Cerebellar cortex (tissue), 1 donor: ENCODE results near the gene MCOLN2.
"Not testable (repeated sequence)": the region's sequence is repeated elsewhere in the genome, so short reads cannot be mapped to it uniquely, and the experiment has no call there.

Source experiments
- DNase-seq: peaks from one replicate; pipeline ENCODE4 v3.0.0-alpha.2; 2015; ENCODE audit warnings: low spot score

The MCOLN2 gene

DNA sequence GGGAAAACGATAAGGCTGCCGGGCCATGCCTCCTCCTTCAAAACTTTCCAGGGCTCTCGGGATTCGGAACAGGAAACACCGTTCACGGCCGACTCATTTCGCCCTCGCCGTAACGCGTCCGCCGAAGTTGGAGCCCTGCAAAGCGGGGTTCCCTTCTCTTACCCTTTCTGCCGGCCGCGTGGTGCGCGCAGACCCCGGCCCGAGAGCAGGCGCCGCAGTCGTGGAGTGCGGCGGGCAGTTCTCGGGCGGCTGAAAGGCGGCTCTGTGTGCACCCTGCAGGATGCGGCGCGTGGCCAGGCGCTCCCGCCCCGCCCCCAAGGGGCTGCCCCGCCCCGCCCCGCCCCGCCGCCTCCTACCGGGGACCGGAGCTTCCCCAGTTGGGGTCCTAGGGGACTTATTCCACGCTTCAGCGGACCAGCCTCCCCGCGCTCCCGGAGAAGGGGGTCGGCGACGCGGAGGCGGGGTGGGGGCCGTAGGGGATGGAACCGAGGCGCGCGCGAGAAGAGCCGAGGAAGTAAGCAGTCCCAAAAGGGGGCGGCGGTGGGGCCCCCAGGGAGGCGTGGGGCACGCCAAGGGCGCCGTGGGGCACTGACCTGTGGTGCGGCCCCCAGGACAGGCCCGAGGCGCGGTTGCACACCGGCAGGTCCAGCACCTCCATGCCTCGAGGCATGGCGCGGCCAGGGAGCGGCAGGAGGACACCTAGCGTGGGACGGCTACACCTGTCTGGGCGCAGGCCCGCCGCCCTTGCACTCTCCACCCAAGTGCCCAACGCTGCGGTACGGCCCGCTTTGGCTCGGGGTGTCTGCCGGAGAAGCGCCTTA is at the start of gene MCOLN2:
TSS of gene MCOLN2 (minus strand) at position 268 of the 821 bp plus-strand sequence. CDS start at position 27, 241 bp downstream.
- DNase-seq: no peak

DNA sequence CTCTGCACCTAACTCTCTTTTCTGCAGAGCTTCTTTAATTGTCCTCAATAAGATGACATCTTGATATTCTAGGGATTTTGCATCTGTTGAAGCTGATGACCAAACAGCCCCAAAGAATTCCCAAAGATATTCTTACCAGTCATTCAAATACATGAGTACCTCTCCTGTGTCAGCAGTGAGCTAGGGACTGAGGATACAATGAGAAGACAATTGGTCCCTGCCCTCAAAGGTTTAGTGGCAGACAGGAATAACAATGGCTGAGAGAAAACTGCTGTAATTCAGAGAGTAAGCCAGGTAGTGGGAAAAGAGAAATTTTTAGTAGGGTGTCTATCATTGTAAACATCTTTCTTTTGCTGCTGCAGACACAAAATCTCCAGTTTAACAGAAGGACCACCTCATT is 45.5 kb upstream of the MCOLN2 start:
- DNase-seq: no peak

DNA sequence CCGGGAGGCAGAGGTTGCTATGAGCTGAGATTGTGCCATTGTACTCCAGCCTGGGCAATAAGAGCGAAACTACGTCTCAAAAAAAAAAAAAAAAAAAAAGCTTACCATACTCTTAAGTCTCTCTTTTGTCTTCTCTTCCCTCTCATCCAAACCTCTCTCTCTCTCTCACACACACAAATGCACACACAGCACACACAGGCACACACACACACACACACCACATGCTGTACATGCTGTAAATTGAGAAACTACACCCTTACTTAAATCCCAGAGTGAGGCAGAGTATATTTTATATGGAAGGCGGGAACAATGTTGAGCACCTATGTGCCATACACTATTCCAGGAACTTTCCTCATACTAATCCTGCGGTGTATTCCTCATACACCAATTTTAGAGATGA is 44.9 kb upstream of the MCOLN2 start:
- no peak for DNase-seq

DNA sequence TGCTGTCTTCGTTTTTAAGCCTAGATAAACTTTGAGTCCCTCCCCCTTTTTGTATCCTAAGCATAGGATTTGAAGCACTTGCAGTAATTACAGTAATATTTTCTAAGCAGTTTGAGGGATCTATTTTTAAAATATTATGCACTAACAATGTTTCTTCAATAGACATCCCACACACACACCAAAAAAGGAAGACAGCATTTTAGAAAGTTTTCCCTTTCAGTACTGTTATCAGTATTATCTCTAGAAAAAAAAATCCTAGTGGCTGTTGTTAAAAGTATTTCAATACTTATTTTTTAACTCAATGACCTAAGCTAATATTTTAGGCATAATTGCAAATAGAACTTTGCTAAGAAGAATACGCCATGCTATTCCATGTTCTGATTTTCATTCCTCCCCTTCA is 36.3 kb upstream of the MCOLN2 start:
- DNase-seq: no peak

DNA sequence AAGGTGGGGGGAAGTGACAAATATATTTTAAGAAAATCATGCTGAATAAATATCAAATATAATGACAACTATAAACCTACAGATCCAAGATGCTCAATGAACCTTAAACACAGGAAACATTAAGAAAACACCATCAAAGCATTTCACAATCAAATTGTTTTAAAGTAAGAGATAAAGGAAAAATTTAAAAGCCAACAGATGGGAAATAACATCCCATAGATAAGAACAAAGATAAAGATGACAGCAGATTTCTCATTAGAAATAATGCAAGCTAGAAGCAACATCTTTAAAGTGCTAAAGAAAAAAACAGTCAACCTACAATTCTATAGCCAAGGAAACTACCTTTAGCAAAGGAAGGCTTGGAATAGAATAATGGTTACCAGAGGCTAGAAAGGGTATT is 33.6 kb upstream of the MCOLN2 start:
- DNase-seq: no peak

DNA sequence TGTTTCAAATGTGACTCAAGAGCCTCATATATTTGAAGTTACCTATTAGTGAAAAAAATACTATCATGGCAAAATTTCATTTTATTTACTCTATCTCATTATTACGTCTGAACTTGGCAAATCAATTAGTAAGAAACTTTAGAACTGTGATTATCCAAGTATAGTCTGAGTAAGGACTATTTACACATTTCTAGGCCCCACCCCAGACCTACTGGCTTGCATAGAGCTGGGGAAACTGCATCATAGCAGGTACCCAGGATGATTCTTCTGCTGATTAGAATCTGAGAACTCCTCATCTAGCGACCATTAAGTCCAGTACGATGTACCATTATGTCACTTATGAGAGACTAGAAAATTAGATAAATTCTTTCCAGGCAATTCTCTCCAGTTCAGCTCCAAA is 31.2 kb upstream of the MCOLN2 start:
- DNase-seq: no peak

DNA sequence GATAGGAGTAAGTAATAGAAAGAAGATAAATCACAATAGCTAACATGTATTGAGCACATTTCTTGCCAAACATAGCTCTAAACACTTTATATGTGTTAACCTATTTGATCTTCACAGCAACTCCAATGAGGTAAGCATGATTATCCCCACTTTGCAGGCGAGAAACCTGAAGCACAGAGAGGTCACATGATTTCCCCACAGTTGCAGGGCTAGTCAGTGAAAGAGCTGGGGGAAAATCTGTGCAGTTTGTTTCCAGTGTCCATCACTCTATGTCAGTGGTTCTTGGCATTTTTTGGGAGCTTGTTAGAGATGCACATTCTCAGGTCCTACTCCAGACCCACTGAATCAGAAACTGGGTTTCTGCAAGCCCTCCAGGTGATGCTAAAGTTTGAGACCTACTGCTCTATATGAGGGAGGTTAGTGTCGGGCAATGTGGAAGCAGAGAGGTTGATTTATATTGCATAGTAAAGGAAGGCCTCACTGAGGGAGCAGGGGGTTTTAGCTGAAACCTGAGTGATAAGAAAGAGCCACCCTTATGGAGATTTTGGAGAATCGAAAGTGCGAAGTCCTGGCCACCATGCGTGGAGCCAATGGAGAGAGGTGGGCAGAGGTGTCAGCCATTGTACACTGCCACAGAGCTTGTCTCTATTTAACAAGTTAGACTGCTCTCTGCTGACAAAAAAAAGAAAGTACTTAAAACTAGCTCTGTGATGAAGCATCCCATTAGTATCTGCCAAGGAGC is 30.5 kb upstream of the MCOLN2 start:
- no peak for DNase-seq

DNA sequence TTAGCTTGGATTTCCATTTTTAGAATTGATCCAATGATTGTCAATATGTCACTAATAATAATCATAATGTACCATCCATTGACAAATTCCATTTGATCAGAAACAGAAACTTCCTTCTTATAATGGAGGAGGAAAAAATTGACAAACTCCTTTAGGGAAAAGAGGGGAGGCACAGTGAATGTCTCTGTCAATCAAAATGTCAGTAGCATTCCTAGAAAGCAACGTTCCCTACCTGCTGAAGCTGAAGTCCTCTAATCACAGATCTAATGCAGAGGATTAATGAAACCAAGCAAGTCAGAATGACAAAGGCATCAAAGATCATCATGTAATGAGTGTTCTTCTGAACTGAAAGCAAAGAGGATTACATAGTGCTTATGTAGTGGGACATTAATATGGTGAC is 29.0 kb upstream of the MCOLN2 start:
- no peak for DNase-seq

DNA sequence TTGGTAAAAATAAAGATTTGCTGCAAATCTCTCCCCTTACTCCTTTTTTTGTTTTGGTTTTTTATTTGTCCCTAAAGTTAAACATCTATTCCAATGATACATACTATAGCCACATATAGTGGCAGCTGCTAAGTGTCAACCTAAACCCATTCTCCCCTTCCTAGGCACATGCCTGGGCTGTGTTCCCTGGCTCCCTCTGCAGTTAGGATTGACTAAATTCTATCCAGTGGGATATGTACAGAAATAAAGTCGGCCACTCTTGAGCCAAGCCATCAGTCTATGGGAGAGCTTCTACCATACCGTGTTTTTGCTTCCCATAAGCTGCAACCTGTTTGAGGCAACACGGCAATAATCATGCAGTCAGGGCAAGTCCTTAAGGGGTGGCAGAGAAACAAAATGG is 27.8 kb upstream of the MCOLN2 start:
- DNase-seq: no peak

DNA sequence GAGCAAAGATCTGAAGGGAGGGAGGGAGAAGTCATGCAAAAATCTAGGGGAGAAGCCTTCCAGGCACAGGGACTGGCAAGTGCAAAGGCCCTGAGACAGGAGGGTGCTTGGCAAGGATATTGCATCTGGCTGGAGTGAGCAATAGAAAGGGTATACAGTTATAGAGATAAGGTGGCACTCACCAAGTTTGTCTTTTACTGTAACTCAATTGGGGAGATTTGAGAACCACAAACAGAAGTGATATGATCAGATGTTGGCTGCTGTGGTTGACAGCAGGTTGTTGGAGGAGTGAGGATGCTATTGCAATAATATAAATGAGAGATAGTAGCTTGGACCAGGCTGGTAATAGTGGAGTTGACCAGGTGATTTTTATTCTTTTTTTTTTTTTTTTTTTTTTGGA is 25.8 kb upstream of the MCOLN2 start:
- no peak for DNase-seq

DNA sequence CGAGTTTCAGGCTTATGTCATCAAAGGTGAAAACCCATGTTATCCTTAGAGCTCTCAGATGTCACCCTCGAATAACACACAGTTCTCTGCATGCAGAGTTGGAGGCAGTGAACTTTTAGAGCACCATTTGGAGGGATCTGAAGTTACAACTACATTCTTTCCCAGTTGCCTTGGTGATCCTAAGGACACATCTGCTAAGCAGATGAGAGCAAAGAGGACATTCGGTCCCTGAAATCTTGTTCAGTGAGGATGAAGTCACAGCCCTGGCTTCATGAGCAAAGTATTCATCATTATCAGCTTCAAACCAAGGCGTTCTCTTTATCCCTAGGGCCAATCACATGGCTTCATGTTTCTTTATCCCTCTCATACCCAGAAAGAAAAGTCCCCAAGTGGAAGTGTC is 23.1 kb upstream of the MCOLN2 start:
- DNase-seq: no peak

DNA sequence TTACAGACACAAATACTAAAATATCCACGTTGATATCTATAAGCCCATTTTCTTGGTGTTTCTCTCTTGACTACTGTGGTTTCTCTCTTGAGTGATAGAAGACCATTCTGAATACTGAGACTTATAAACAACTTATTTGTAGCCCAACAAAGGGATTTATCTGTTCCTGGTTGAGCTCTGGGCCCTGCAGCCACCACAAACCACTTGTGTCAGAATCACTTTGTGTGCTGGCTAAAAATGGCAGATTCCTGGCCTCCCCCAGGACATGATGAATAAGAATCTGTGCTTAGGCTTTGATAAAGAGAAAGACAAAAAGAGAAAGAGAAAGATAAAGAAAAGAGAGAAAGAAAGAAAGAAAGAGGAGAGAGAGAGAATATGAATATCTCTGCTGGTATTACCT is 18.9 kb upstream of the MCOLN2 start:
- no peak for DNase-seq

DNA sequence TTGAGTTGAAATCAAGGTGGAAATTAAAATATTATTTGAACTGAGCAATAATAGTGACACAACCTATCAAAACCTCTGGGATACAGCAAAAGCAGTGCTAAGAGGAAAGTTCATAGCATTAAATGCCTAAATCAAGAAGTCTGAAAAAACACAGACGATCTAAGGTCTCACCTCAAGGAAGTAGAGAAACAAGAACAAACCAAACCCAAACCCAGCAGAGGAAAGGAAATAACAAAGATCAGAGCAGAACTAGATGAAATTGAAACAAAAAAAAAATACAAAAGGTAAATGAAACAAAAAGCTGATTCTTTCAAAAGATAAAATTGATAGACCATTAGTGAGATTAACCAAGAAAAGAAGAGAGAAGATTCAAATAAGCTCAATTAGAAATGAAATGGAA is 8.7 kb upstream of the MCOLN2 start:
- DNase-seq: not testable (repeated sequence)

DNA sequence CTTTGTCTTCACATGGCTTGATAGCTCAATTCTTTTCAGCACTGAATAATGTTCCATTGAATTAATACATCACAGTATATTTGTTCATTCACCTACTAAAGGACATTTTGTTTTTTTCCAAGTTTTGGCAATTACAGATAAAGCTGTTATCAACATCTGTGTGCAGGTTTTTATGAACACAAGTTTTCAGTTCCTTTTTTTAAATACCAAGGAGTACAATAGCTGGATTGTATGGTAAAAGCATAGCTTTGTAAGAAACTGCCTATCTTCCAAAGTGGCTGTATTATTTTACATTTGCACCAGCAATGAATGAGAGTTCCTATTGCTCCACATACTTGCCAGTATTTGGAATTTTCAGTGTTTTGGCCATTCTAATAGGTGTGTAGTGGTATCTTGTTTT is 4.8 kb upstream of the MCOLN2 start:
- DNase-seq: no peak

DNA sequence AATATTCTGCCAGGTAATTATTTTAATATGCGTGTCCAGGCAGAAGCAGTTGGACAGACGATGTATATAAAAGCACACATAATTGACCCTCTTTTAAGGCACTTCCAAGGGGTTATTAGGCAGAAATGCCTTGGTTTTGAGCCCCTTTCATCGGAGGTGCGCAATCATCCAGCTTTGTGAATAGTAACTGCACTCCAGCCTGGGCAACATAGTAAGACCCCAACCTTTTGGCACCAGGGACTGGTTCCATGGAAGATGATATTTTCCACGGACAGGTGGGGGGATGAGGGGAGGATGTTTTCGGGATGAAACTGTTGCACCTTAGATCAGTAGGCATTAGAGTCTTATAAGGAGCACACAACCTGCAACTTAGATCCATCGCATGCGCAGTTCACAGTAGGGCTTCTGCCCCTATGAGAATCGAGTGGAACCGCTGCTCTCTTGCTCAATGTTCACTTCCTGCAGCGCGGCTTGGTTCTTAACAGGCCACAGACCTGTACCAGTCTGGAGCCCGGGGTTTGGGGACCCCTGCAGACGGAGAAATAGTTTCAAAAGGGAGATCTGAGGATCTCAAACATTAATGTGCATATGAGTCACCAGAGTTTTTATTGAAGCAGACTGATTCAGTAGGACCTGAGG is 1.8 kb upstream of the MCOLN2 start:
- no peak for DNase-seq

DNA sequence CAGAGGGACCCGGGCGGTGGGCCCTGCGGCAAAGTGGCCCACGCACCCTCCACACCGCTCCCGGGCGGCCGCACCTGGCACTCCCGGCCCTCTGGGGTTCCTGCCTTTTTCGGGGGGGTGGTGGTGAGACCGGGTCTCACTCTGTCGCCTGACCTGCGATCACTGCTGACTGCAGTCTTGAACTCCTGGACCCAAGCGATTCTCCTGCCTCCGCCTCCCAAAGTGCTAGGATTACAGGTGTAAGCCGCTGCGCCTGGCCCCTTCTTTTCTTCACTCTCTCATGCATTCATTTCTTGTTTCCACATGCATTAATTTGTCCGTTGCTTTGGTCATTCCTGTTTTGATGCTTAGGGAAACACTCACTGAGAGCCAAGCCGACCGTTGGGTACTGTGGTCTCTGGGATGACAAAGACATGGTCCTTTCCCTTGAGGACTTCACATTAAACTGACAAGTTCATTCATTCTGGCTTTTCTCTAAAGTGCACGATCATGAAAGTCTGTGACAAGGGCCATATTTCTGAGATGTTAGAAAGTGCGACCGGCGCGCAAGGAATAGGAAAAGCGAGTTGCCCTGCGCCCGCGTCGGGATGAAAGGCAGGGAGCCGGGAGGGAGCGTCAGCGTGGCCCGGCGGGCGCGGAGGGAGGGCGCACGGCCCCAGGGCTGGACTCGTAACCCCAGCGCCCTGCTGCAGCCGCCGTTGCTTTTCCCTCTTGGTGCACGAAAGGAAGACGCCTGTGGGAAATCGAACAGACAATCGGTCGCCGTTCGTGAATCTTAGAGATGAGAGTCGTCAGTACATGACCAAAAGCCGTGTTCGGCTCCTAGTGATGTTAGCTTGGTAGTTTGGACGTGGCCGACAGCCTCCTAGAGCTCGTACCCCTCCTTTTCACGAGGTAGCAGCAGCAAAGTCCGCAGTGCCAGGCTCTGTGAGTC is 1.0 kb upstream of the MCOLN2 start:
- no peak for DNase-seq

DNA sequence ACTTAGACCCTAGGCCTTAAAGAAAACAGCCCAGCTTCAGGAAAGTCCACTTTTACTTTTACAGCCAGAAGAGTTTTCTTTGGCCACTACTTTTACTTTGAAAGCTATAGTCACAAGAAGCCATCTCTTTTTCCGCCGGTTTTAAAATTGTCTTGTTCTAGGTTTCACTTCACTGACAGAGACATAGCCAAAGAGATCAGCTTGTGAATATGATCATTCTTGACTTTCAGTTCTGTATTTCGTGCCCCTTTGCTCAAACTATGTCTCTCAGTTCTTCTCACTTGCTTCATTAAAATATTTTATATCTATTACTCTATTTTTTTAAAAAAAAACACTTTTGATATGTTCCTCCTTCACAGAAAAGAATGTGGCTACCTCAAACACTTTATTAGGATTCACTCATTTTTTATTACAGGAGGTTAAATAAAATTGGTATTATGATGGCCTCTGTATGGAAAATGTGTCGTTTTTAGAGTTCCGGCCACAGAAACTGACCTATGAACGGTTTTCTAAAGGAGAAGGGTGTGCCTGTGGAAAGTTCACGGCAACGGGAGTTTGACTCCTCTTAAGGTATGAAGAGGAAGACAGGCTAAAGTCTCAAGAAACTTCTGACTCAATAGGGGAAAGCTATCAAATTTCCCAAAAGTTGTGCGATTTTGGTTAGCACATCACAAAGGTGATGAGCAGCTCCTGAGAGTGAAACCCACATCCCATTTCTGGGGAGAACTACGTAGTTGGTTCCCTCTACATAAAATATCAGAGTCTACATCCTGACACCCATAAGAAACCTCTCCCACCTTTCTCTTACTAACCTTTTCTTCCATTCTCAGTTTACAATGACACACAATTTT is 1.2 kb downstream of the MCOLN2 start:
- no peak for DNase-seq

DNA sequence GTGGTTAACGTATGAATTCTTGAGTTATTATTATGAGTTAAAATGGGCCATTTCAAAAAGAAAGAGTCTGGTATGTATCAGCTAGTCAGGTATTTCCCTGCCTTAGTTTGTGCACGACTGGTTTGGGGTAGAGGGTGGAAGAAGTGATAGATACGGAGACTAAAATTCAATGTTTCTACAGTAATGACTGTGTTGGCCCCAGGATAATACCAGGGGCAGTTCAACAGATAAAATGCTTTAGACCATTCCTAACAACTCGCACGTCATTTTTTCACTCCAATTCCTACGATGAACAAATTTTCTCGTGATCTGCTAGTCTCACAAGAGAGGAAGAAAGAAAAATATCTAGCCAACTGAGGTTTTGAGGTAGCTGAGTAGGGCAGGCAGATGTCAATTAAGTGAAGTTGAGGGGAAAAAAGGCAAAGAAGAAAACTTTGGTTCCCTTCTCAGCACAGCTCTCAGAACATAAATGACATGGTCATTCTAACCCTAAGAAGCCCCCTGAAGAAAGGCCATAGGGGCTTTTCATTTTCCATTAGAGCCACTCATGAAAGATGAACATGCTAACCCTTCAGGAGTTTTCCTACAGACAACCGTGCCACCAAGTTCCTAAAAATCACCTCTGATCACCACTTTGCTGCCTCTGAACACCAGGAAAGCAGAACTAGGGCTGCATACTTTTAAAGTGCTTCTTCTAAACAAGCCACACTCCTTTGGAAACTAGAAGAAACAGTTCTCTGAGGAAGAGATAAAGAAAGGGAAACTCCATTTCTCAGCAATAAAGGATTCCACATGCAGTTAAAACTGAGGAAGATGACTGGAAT is 5.6 kb downstream of the MCOLN2 start:
- DNase-seq: no peak

DNA sequence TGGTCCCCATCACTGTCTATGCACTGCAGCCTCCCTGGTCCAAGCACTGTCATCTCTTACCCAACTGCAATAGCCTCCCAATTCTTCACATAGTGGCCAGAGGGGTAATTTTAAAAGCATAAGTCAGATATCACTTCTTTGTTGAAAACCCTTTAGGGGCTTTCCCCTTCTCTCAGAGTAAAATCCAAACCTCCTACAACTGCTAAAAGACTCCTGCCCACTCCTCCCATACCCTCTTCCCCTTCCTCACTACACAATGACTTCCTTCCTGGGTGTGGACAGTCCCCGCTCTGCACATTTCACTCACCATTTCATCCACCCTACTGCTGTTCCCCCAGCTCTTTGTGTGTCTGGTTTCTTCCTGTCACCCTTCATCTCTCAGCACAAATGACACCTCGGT is 8.3 kb downstream of the MCOLN2 start:
- DNase-seq: no peak

DNA sequence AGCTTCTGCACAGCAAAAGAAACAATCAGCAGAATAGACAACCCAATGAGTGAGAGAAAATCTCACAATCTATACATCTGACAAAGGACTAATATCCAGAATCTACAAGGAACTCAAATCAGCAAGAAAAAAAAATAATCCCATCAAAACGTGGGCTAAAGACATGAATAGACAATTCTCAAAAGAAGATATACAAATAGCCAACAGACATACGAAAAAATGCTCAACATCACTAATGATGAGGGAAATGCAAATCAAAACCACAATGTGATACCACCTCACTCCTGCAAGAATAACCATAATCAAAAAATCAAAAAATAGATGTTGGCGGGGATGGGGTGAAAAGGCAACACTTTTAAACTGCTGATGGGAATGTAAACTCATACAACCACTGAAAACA is 10.4 kb downstream of the MCOLN2 start:
- DNase-seq: not testable (repeated sequence)
